Fibroblast of skin of left quadriceps (primary cell): ENCODE measurements around the gene DPP6.

ENCODE experiments used
- DNase-seq, 2 experiments: peaks; one replicate each; pipeline ENCODE4 v3.0.0-alpha.2; 2013; ENCODE audit warnings: low read depth in 2 of 2

Gene DPP6

DNA sequence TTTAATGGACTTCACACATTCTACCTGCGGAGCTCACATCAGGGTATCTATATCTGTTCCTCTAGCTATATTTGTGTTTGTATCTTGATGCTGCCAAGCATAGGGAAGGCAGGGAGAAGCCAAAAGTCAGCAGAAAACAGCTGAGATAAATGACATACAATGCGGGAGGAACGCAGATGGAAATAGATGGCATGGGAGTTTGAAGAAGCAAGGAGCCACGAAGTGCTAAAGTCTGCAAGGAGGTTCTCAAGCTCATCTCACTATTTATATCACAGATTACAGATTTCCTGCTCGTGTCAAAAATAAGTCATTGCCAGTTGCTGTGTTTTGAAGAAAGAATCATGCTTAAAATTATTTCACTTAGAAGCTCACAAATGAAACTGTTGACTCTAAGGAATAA, 180.5 kb downstream of the DPP6 start:
- no peak for DNase-seq

DNA sequence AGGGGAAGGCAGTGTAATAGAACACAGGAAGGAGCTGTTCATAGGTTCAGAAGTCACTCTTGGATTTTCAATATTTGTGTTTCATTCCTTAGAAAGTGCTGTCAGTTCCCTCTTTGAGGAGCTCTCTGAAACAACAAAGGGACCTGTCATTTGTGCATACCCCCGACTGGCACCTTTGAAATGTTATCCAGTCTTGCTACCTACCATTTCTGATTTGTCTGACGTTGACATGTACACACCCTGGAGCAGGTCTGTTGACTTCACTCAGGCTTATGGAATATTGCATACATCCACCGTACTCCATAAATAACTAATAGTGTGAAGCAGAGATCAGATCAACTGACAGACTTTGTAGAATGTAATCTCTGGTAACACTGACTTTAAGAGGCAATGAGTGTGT, 189.8 kb downstream of the DPP6 start:
- DNase-seq = no peak

- no peak for DNase-seq
Observed at GRCh38 chr7:154242709-154243108, 190.5 kb downstream of the DPP6 start.

- DNase-seq = no peak
Observed at GRCh38 chr7:154252046-154252445, 199.8 kb downstream of the DPP6 start.

DNA sequence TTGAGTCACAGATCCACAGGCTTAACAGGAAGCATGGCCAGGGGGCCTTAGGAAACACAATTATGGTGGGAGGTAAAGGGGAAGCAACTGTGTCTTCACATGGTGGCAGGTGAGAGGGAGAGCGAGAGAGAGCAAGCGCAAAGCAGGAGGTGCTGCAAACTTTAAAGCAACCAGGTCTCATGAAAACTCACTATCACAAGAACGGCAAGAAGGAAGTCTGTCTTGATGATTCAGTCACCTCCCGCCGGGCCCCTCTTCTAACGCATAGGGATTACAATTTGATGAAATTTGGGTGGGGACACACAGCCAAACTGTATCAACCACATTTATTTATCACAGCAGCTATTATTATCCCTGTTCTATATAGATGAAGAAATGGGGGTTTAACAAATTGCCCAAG, 201.6 kb downstream of the DPP6 start:
- no peak for DNase-seq

GRCh38 chr7:154255324-154255723, 203.1 kb downstream of the DPP6 start:
- DNase-seq = no peak

GRCh38 chr7:154256150-154256549, 204.0 kb downstream of the DPP6 start:
- DNase-seq = no peak

- DNase-seq = no peak
Observed at GRCh38 chr7:154259396-154259795, 207.2 kb downstream of the DPP6 start.

DNA sequence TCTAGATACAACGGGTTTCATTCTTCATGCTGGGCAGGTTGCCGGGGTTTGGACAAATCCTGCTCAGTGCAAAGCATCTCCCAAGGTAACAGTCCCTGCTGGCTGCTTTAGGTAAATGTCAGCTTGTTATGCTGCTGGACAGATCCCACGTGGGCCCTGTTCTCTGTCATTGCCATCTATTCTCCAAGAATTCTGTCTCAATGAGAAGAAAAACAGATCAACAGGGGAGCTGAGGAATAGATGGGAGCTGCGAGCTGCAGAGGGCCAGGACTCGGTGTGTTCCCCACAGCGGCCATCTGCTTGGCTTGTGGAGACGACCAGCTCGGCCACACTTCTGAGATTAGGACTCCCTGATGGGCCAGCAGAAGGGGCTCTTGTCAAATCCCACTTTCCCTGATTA, 235.2 kb downstream of the DPP6 start:
- no peak for DNase-seq

- no peak for DNase-seq
Observed at GRCh38 chr7:154289119-154289518, 236.9 kb downstream of the DPP6 start.

GRCh38 chr7:154296443-154296842, 244.2 kb downstream of the DPP6 start:
- no peak for DNase-seq

GRCh38 chr7:154299736-154300135, 247.5 kb downstream of the DPP6 start:
- DNase-seq = no peak

DNA sequence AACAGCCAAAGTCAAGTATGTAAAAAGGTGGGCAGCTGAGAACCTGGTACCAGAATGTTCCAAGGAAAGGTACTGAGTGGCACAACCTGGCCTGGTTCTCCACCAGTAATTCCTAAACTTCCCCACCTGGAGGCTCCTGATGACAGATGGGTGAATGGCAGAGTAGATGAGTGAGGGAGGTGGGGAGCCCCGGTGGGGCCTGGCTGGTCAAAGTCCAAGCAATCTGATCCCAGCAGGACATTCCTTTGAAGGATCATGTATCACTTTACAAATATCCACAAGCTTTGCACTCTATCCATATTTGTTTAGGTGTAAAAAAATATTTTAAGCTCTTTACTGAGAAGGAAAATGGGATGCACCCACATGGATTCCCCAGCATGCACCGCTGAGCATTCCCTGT, 250.2 kb downstream of the DPP6 start:
- no peak for DNase-seq

- DNase-seq = no peak
Observed at GRCh38 chr7:154304231-154304630, 252.0 kb downstream of the DPP6 start.

- DNase-seq = no peak
Observed at GRCh38 chr7:154304740-154305700, 252.8 kb downstream of the DPP6 start.

- no peak for DNase-seq
Observed at GRCh38 chr7:154306036-154306435, 253.8 kb downstream of the DPP6 start.

GRCh38 chr7:154308928-154309327, 256.7 kb downstream of the DPP6 start:
- DNase-seq = no peak

- DNase-seq = no peak
Observed at GRCh38 chr7:154310114-154310513, 257.9 kb downstream of the DPP6 start.

GRCh38 chr7:154324196-154324595, 272.0 kb downstream of the DPP6 start:
- no peak for DNase-seq

DNA sequence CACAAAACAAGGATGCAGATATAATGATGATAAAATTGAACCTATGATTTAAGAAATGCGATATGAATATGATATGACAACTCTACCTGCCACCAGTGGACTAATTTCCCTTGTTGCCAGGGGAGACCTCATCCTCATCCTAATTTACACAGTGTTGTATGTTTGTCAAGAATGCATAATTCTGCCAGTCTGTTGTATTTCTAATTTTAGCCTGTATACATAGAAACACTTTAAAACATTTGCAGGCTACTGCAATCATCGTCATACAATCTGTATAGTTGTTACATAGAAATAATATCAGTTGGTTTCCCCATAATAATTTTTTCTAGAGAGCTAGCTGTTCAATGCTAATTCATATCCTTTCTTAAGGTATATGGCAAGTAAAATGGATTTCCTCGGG, 274.2 kb downstream of the DPP6 start:
- DNase-seq = no peak

DNA sequence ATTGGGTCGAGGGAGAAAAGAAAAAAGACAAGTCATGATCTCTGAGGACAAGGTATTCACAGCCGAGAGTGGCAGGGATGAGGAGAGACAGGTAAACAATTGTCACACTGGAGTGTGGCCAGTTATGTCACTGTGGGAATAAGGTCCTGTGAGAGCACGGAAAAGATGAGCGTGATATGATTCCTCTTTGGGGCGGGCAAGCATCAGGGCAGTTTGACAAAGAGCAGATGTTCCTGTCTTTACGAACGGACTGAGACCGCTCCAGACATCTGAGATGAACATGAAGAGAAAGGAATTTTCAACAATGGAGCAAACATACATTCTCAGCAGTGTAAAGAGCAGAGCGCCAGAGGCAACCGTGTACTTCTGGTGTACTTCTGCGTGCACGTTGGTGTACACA, 278.1 kb downstream of the DPP6 start:
- no peak for DNase-seq

DNA sequence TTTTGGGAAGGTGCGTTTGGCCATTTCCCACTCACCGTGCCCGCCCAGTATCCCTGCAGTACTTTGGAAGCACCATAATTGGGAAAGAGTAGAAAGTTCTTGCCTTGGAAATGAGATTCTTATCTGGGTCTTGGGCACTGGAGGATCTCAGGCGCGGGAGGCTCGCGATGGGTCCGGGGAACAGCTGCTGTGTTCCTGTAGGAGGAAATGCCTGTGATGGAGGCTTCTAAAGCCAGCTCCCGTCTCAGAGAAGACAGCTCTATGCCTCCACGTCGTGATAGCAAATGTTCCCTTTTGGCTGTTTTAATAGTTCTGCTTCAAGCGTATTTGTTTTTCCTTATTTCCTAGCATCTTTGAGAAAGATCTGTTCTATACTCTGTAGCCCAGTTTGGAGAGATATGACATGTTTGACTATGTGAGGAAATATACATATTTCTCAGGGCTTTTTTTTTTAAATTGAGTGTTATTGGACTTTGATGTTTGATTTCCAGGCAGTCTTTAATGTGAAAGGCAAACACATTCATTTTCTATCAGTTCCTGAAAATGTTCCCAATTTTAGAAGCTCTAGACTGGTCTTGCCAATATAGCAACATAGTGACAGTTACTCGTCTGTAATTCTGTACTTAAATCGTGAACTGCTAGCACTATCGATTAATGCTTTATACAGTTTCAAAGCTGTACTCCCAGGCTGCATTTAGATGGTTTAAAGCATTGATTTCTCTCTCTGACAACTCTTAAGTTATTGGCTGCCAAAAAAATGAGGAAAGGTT, 280.8 kb downstream of the DPP6 start:
- no peak for DNase-seq

GRCh38 chr7:154336295-154336694, 284.1 kb downstream of the DPP6 start:
- no peak for DNase-seq
